Activated CD4-positive, alpha-beta T cell treated with anti-CD3 and anti-CD28 coated beads, Interleukin-2, amount 50 U/mL, for 16 hours (primary cell): ENCODE measurements around the gene CRYBA2.

Experiments
- DNase-seq: peaks from one replicate; pipeline ENCODE4 v3.0.0-alpha.2; 2020

Gene CRYBA2

GRCh38 chr2:218981390-218981880 is 11.8 kb downstream of the CRYBA2 start:
- no peak for DNase-seq

GRCh38 chr2:218980735-218981389 is 12.4 kb downstream of the CRYBA2 start:
- no peak for DNase-seq

GRCh38 chr2:218979846-218980734 is 13.1 kb downstream of the CRYBA2 start:
- DNase-seq = peak; percentile 86

- DNase-seq = no peak
Measured at GRCh38 chr2:218975060-218975777, 18.0 kb downstream of the CRYBA2 start.

- no peak for DNase-seq
Measured at GRCh38 chr2:218970894-218971293, 22.3 kb downstream of the CRYBA2 start.

GRCh38 chr2:218964041-218964771 is 29.0 kb downstream of the CRYBA2 start:
- no peak for DNase-seq

GRCh38 chr2:218963601-218964000 is 29.6 kb downstream of the CRYBA2 start:
- no peak for DNase-seq

GRCh38 chr2:218962859-218963492 is 30.2 kb downstream of the CRYBA2 start:
- peak; percentile 28 for DNase-seq

GRCh38 chr2:218961651-218962570 is 31.3 kb downstream of the CRYBA2 start:
- DNase-seq = no peak

- no peak for DNase-seq
Measured at GRCh38 chr2:218961229-218961628, 32.0 kb downstream of the CRYBA2 start.

GRCh38 chr2:218960309-218961165 is 32.7 kb downstream of the CRYBA2 start:
- DNase-seq = no peak

- DNase-seq = no peak
Measured at GRCh38 chr2:218959761-218960308, 33.4 kb downstream of the CRYBA2 start.

- DNase-seq = peak; percentile 90
Measured at GRCh38 chr2:218959141-218959731, 34.0 kb downstream of the CRYBA2 start, which contains the start of gene CDK5R2. TSS of gene CDK5R2 (plus strand) at chr2:218959666. CDS start at chr2:218959821, 155 bp downstream.

- DNase-seq = no peak
Measured at GRCh38 chr2:218958276-218958675, 34.9 kb downstream of the CRYBA2 start.

GRCh38 chr2:218957671-218958070 is 35.6 kb downstream of the CRYBA2 start:
- DNase-seq = no peak

GRCh38 chr2:218956039-218956438 is 37.2 kb downstream of the CRYBA2 start:
- DNase-seq = no peak

- no peak for DNase-seq
Measured at GRCh38 chr2:218954541-218955300, 38.5 kb downstream of the CRYBA2 start.

GRCh38 chr2:218953366-218953954 is 39.8 kb downstream of the CRYBA2 start:
- DNase-seq = no peak
